ENCODE measurements around the gene RABL3.
"Not testable (repeated sequence)": the region's sequence is repeated elsewhere in the genome, so short reads cannot be mapped to it uniquely, and the experiment has no call there.

The RABL3 gene

GRCh38 chr3:120742198-120742848 lies at the start of gene RABL3, which contains the start of gene GTF2E1:
RABL3 (minus strand) TSS chr3:120742516; CDS start chr3:120742507, 9 bp downstream.
GTF2E1 (plus strand) TSS chr3:120742744; CDS start chr3:120750553, 7,809 bp downstream.
- peak; percentile 82 to 94 (median 86) for DNase-seq

- DNase-seq, result no peak
These were observed 49.6 kb upstream of the RABL3 start for GRCh38 chr3:120791913-120792312.

GRCh38 chr3:120791010-120791409 lies 48.7 kb upstream of the RABL3 start:
- DNase-seq, result no peak

GRCh38 chr3:120785832-120786231 lies 43.5 kb upstream of the RABL3 start:
- not testable (repeated sequence) for DNase-seq

- DNase-seq, result no peak
These were observed 38.7 kb upstream of the RABL3 start for GRCh38 chr3:120780977-120781376.

GRCh38 chr3:120778776-120779175 lies 36.5 kb upstream of the RABL3 start:
- no peak for DNase-seq

GRCh38 chr3:120775411-120775810 lies 33.1 kb upstream of the RABL3 start:
- DNase-seq, result no peak

- DNase-seq, result no peak
These were observed 31.6 kb upstream of the RABL3 start for GRCh38 chr3:120773932-120774331.

- no peak for DNase-seq
These were observed 29.8 kb upstream of the RABL3 start for GRCh38 chr3:120772081-120772480.

- DNase-seq, result no peak
These were observed 28.6 kb upstream of the RABL3 start for GRCh38 chr3:120770891-120771290.

- no peak for DNase-seq
These were observed 27.1 kb upstream of the RABL3 start for GRCh38 chr3:120769436-120769835.

GRCh38 chr3:120767106-120767505 lies 24.8 kb upstream of the RABL3 start:
- no peak for DNase-seq

GRCh38 chr3:120766576-120766975 lies 24.3 kb upstream of the RABL3 start:
- DNase-seq, result no peak

- no peak for DNase-seq
These were observed 23.6 kb upstream of the RABL3 start for GRCh38 chr3:120765830-120766493.

- DNase-seq, result no peak
These were observed 21.9 kb upstream of the RABL3 start for GRCh38 chr3:120764206-120764605.

- no peak for DNase-seq
These were observed 21.3 kb upstream of the RABL3 start for GRCh38 chr3:120763601-120764000.

- DNase-seq, result no peak
These were observed 20.3 kb upstream of the RABL3 start for GRCh38 chr3:120762615-120763014.

GRCh38 chr3:120758551-120758950 lies 16.2 kb upstream of the RABL3 start:
- not testable (repeated sequence) for DNase-seq

GRCh38 chr3:120756061-120756460 lies 13.7 kb upstream of the RABL3 start:
- DNase-seq, result no peak

- no peak for DNase-seq
These were observed 11.5 kb upstream of the RABL3 start for GRCh38 chr3:120753810-120754209.

GRCh38 chr3:120752865-120753264 lies 10.5 kb upstream of the RABL3 start:
- no peak for DNase-seq

GRCh38 chr3:120752230-120752629 lies 9.9 kb upstream of the RABL3 start:
- DNase-seq, result no peak

GRCh38 chr3:120749843-120750242 lies 7.5 kb upstream of the RABL3 start:
- DNase-seq, result no peak

GRCh38 chr3:120745466-120745865 lies 3.1 kb upstream of the RABL3 start:
- DNase-seq, result no peak

Measured in activated naive CD4-positive, alpha-beta T cell (primary cell).